ENCODE data around the gene FKBP1B. TPM values are rescaled to one million over a fixed set of nuclear protein-coding genes. Genes with fewer than 3 reads are reported as not detected.

The FKBP1B gene
- total and polyA plus RNA-seq, 2 donors (not counting 3 experiments of a cell fraction or from before 2014, with no cell fraction given), result 12.9 to 40.2 TPM

- no peaks in the 10 kb centered on the region for H3K9me1 ChIP-seq (replicated peaks; ENCODE audit: control insufficient read depth, extremely low read depth, insufficient read depth, low read length)
- H3K36me3 ChIP-seq (ENCODE audit: control insufficient read depth in 2 of 2, extremely low read depth in 1 of 2, insufficient read depth in 2 of 2, low read length in 2 of 2), result peaks cover 0 to 2% of the 10 kb centered on the region in 2 experiments
- no peak for FAIRE-seq
- CTCF ChIA-PET, result no interaction called here
- dilution Hi-C loops (cut with MboI; ENCODE audit: extremely low pct_ligation_motif_present, low sequenced_read_pairs), result no loop called here
- no peak for DNase-seq (ENCODE audit: low read depth, low spot score)
- BruUV-seq (replicated peaks), result no TSS peak
- no peak overlapping the region for H2AFZ ChIP-seq (ENCODE audit: low read depth, low read length)
- H3K4me1 ChIP-seq (ENCODE audit: control insufficient read depth, extremely low read depth, insufficient read depth, low read length), result peaks cover 18% of the 10 kb centered on the region
- H3K79me2 ChIP-seq (ENCODE audit: control insufficient read depth, insufficient read depth, low read length), result no peaks in the 10 kb centered on the region
- POLR2A ChIA-PET, result no interaction called here
- no peak overlapping the region for H3K4me2 ChIP-seq (ENCODE audit: insufficient read depth, low read length)
- TF ChIP-seq POLR2A (IDR thresholded peaks at IDR 0.05; ENCODE audit: low read depth, low read length) (no peak), JUN (IDR thresholded peaks at IDR 0.05; ENCODE audit: borderline replicate concordance, insufficient read depth, insufficient read length, low read depth) (no peak), FOS (IDR thresholded peaks at IDR 0.05; ENCODE audit: borderline replicate concordance, insufficient read depth, low read length) (no peak), GATA2 (IDR thresholded peaks at IDR 0.05; ENCODE audit: insufficient read depth, insufficient read length, low read depth, low read length) (no peak), CTCF (IDR thresholded peaks at IDR 0.05; ENCODE audit: extremely low read depth in 1 of 2, insufficient read depth in 1 of 2, low read depth in 1 of 2, low read length in 2 of 2) (no peak), MAX (IDR thresholded peaks at IDR 0.05; ENCODE audit: insufficient read depth, insufficient read length) (no peak), MYC (IDR thresholded peaks at IDR 0.05; ENCODE audit: low read depth, low read length) (no peak), EZH2 (IDR thresholded peaks at IDR 0.05; ENCODE audit: borderline replicate concordance, low read depth, low read length, severe bottlenecking) (no peak), POLR2AphosphoS5 (IDR thresholded peaks at IDR 0.05; ENCODE audit: insufficient read depth, low read depth, low read length) (no peak)
- H3K9me3 ChIP-seq (replicated peaks; ENCODE audit: control insufficient read depth, insufficient read depth, low read length), result no peaks in the 10 kb centered on the region
- no peak overlapping the region for H3K9ac ChIP-seq (replicated peaks; ENCODE audit: extremely low read depth, insufficient read depth, low read length)
- H3K27me3 ChIP-seq (ENCODE audit: control insufficient read depth in 2 of 2, insufficient read depth in 2 of 2, low read length in 2 of 2), result no peaks in the 10 kb centered on the region
- intact Hi-C loops (cut with micrococcal nuclease), result no loop called here
- no peaks in the 10 kb centered on the region for H4K20me1 ChIP-seq (replicated peaks; ENCODE audit: control insufficient read depth, extremely low read depth, insufficient read depth, low read length)
- H3K27ac ChIP-seq (ENCODE audit: insufficient read depth, low read depth, low read length), result no peak overlapping the region
- H3K4me3 ChIP-seq (replicated peaks in 1 of 3; ENCODE audit: insufficient read depth in 1 of 3, low read depth in 1 of 3, low read length in 3 of 3), result no peak overlapping the region
These were observed 29.8 kb upstream of the FKBP1B start for GRCh38 chr2:24019729-24020128.
